Lower leg skin (tissue), 4 donors: ENCODE measurements around the gene HRH3. TPM values are rescaled to one million over a fixed set of nuclear protein-coding genes. Genes with fewer than 3 reads are reported as not detected.

ENCODE experiments used
- DNase-seq, 2 donors: peaks; one replicate each; pipeline ENCODE4 v3.0.0-alpha.2; 2019; ENCODE audit warnings: low spot score in 2 of 2
- H3K4me3 ChIP-seq: fragments of 200-600 bp; sonication (generic); 2 replicates; pipeline ENCODE4 v1.5.1; 2017; ENCODE audit warnings: mild to moderate bottlenecking, low read depth; ENCODE audit not compliant: poor library complexity, severe bottlenecking
- CTCF ChIP-seq, 3 donors: fragments of 450-650 bp; IDR thresholded peaks; one replicate each; pipeline ENCODE4 v1.5.1; 2016; ENCODE audit warnings: antibody characterized with exemption in 3 of 3, mild to moderate bottlenecking in 3 of 3, moderate library complexity in 2 of 3
- POLR2A ChIP-seq, 2 donors: fragments of 450-650 bp; IDR thresholded peaks; one replicate each; pipeline ENCODE4 v1.6.1; 2016 to 2017; ENCODE audit warnings: antibody characterized with exemption in 2 of 2, mild to moderate bottlenecking in 1 of 2, moderate library complexity in 1 of 2
- WGBS, 2 donors: methylation state at CpG; one replicate each; pipeline ENCODE4 v1.1.5; 2018; 5-methylcytosine and 5-hydroxymethylcytosine counted together
- intact Hi-C: fragments of 100-400 bp; cut with DNase I; formaldehyde crosslinking; loops from one replicate; pipeline ENCODE4 v1.15.0; 2023; ENCODE audit warnings: low total_unique reads
- total RNA-seq, 4 donors: library from RNA; depleted of rRNA; stranded (reverse); fragments of >200 nt; gene quantifications; one replicate each; pipeline ENCODE4 v1.1.0, GENCODE V29; 2016

Gene HRH3
- total RNA-seq, 4 donors from 2014 or later: not detected

- no peak for DNase-seq
- H3K4me3 ChIP-seq: no peak overlapping the region
- intact Hi-C loops: no loop called here
- TF ChIP-seq CTCF (IDR thresholded peaks at IDR 0.05) (no peak), POLR2A (IDR thresholded peaks at IDR 0.05) (no peak)
- WGBS, 2 donors: 2 to 6% methylated on average over 32 to 52 of the region's 84 CpGs
Observed at GRCh38 chr20:62219101-62219991, 732 bp downstream of the HRH3 start.

GRCh38 chr20:62217913-62218773 is 1.9 kb downstream of the HRH3 start:
- no peak for DNase-seq
- no peak overlapping the region for H3K4me3 ChIP-seq
- WGBS, 2 donors: 46 to 52% methylated on average over 33 to 37 of the region's 38 CpGs
- no peak for TF ChIP-seq CTCF (IDR thresholded peaks at IDR 0.05)
- TF ChIP-seq POLR2A (IDR thresholded peaks at IDR 0.05): no peak
- intact Hi-C loops: no loop called here

GRCh38 chr20:62216636-62217566 is 3.2 kb downstream of the HRH3 start:
- WGBS, 2 donors: 74 to 77% methylated on average over 21 to 26 of the region's 26 CpGs
- H3K4me3 ChIP-seq: no peak overlapping the region
- TF ChIP-seq CTCF (IDR thresholded peaks at IDR 0.05) (no peak), POLR2A (IDR thresholded peaks at IDR 0.05) (no peak)
- no peak for DNase-seq
- intact Hi-C loops: no loop called here

- no peak for TF ChIP-seq CTCF (IDR thresholded peaks at IDR 0.05)
- TF ChIP-seq POLR2A (IDR thresholded peaks at IDR 0.05): no peak
- intact Hi-C loops: no loop called here
- no peak overlapping the region for H3K4me3 ChIP-seq
- no peak for DNase-seq
- WGBS, 2 donors: 76 to 79% methylated on average over 38 to 40 of the region's 40 CpGs
Observed at GRCh38 chr20:62215991-62216635, 4.0 kb downstream of the HRH3 start.
